ENCODE results near the gene GATD1.

DNA sequence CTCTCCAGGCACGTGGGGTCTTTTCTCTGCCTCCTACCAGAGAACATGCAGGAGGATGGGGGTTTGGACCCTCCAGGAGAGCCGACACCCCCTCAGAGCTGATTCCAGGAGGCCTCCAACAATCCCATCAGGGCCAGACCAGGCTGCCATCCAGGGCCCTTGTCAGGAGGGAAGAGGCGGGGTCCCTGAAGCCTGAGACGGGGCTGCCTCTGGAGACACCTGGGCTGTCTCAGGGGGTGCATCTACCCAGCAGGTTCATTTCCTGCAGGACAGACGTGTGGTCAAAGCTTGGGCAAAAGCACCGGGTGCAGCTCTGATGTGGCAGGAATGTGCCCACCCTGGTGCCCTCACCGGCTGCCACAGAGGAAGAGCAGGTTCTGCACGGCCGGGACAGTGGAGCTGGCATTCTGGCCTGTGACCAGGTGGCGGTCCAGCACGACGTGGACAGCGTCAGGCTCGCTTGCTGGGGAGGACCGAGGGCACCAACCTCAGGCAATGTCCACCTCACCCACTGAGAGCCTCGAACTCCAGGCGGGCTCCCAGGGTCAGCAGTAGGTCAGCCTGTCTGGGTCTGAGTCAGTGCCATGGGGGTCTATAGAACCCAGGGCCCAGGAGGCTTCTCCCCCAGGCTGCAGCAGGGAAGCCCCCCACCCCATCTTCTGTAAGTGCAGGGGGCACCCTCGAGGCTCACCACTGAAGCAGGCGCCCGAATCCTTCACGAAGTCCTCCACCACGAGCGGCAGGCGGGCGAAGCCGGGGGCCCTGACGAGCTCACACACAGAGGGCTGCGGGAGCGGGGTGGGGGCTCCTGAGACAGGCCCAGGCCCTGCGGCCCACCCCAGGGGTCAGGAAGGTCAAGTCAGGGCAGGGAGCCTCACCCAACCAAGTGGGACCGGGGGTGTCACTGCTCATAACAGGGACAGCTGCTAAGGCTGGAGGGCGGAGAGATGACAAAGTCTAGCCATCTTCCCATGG, 6.4 kb downstream of the GATD1 start:
- no peak for TF ChIP-seq ZNF561 (CRISPR knock-in tag; conservative IDR thresholded peaks at IDR 0.05)
- no peak for TF ChIP-seq ZNF583 (CRISPR knock-in tag; IDR thresholded peaks at IDR 0.05)
- no peak for TF ChIP-seq BRF1 (IDR thresholded peaks at IDR 0.05; ENCODE audit: borderline replicate concordance, extremely low read depth, insufficient read length)
- no peak for TF ChIP-seq NR2F6 (CRISPR knock-in tag; IDR thresholded peaks at IDR 0.05)
- TF ChIP-seq TCF3 (CRISPR knock-in tag; IDR thresholded peaks at IDR 0.05) = no peak
- TF ChIP-seq FOXM1 (IDR thresholded peaks at IDR 0.05; ENCODE audit: low read depth) = no peak
- no peak for TF ChIP-seq FOXM1 (CRISPR knock-in tag; IDR thresholded peaks at IDR 0.05; ENCODE audit: low read depth)
- TF ChIP-seq ZNF592 (IDR thresholded peaks at IDR 0.05) = no peak
- TF ChIP-seq POLR2A (conservative IDR thresholded peaks at IDR 0.05) = peak; percentile 2; the same call in 1 of the 2 replicates
- no peak for TF ChIP-seq NR3C1 (CRISPR knock-in tag; IDR thresholded peaks at IDR 0.05)
- TF ChIP-seq PHB2 (IDR thresholded peaks at IDR 0.05; ENCODE audit: low read depth) = no peak

Data from K562 (cell line).